Activated T-cell treated with anti-CD3 and anti-CD28 coated beads, Interleukin-2, amount 50 U/mL, for 72 hours (primary cell): ENCODE measurements around the gene GPX7. TPM values are rescaled to one million over a fixed set of nuclear protein-coding genes. Genes with fewer than 3 reads are reported as not detected.
A peak's percentile ranks its signal among the peaks of the same experiment; 100 is the strongest.

Experiments
- ATAC-seq, 2 donors: fragments of 150-1000 bp; cut with Tn5 transposase; replicated peaks in 1 of 2; 2 replicates each; pipeline ENCODE4 v1.10.0; 2021; ENCODE audit warnings: moderate library complexity in 2 of 2, mild to moderate bottlenecking in 1 of 2
- DNase-seq, 2 donors: peaks; one replicate each; pipeline ENCODE4 v3.0.0; 2021 to 2022; ENCODE audit warnings: mixed read lengths in 1 of 2
- H3K27ac Mint-ChIP-seq: one replicate; pipeline ENCODE4 v1.8.0; 2022; ENCODE audit warnings: mild to moderate bottlenecking, moderate library complexity, mixed read lengths
- H3K27me3 Mint-ChIP-seq: one replicate; pipeline ENCODE4 v1.8.0; 2022; ENCODE audit warnings: low read depth, mixed read lengths
- H3K36me3 Mint-ChIP-seq, 2 donors: one replicate each; pipeline ENCODE4 v1.8.0; 2022; ENCODE audit warnings: mixed read lengths in 2 of 2, mild to moderate bottlenecking in 1 of 2; ENCODE audit not compliant: insufficient read depth in 2 of 2
- H3K4me1 Mint-ChIP-seq: one replicate; pipeline ENCODE4 v1.8.0; 2022; ENCODE audit warnings: low read depth, mixed read lengths
- H3K4me3 Mint-ChIP-seq, 2 donors: one replicate each; pipeline ENCODE4 v1.8.0; 2022; ENCODE audit warnings: mild to moderate bottlenecking in 2 of 2, mixed read lengths in 2 of 2, moderate library complexity in 2 of 2
- H3K9me3 Mint-ChIP-seq, 2 donors: one replicate each; pipeline ENCODE4 v1.8.0; 2022; ENCODE audit warnings: mixed read lengths in 2 of 2
- total RNA-seq, 2 donors: library from RNA; stranded (reverse); gene quantifications; one replicate each; pipeline ENCODE4 v1.2.3, GENCODE V29; 2022

The GPX7 gene
- total RNA-seq, 2 donors from 2014 or later: 26.3 to 27.6 TPM

DNA sequence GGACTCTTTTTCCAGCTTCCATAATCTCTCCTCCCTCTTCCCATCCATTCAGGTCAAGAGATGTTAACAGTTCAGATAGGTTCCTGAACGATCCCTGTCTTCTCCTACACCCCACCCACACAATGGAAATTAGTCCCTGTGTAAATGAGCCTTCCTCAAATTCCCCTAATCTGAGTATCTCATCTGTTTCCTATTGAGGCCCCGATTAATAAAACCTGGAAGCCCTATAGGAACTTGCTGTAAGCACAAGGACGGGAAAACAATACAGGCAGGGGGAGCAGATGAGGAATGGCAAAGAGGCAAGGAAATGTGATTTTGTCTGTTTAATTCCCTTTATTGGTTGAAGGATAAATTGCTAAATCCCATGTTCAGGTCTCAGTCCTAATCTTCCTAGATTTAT is 7.1 kb upstream of the GPX7 start:
- Mint-ChIP-seq H3K4me1 (peaks cover 7% of the 10 kb centered on the region), H3K27ac (no peak overlapping the region), H3K9me3 (no peaks in the 10 kb centered on the region), H3K4me3 (no peak overlapping the region), H3K36me3 (no peaks in the 10 kb centered on the region), H3K27me3 (no peaks in the 10 kb centered on the region)
- ATAC-seq (no peak), DNase-seq (no peak)

DNA sequence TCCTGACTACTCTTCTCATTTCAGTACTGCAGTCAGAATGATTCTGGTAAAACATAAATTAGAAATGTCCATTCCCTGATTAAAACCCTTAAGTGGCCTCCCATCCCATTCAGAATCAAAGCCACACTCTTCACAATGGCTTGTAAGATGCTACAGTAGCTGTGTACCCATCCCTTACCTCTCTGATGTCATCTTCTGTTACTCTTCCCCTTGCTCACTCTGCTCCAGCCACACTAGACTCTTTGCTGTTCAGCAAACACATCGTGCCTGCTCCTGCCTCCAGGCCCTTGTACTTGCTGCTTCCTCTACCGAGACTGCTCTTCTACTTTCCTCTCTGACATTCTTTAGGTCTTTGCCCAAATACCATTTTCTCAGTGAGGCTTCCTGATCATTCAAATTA is 4.3 kb upstream of the GPX7 start:
- H3K9me3 Mint-ChIP-seq: no peaks in the 10 kb centered on the region
- peaks cover 25% of the 10 kb centered on the region for H3K4me1 Mint-ChIP-seq
- no peaks in the 10 kb centered on the region for H3K27me3 Mint-ChIP-seq
- no peak overlapping the region for H3K27ac Mint-ChIP-seq
- no peak overlapping the region for H3K4me3 Mint-ChIP-seq
- DNase-seq (no peak), ATAC-seq (no peak)
- H3K36me3 Mint-ChIP-seq: peaks cover 0 to 2% of the 10 kb centered on the region in 2 donors

DNA sequence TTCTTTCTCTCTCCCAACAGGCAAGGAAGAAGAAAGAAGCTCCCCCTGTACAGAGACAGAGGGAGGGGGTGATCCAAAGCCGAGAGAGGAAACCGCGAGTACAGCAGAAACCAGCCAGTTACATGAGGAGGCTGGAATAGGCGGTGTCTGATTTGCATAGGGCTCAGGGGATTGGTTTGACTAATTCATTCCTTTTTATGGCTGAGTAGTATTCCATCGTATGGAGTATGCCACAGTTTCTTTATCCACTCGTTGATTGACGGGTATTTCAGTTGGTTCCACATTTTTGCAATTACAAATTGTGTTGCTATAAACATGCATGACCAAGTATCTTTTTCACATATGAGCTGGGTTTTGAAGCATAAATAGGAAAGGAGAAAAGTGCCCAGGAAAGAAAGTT is 3.4 kb upstream of the GPX7 start:
- Mint-ChIP-seq H3K27me3 (no peaks in the 10 kb centered on the region), H3K27ac (no peak overlapping the region), H3K36me3 (peaks cover 0 to 2% of the 10 kb centered on the region in 2 donors), H3K4me3 (no peak overlapping the region), H3K4me1 (peaks cover 33% of the 10 kb centered on the region), H3K9me3 (no peaks in the 10 kb centered on the region)
- ATAC-seq (no peak), DNase-seq (no peak)

DNA sequence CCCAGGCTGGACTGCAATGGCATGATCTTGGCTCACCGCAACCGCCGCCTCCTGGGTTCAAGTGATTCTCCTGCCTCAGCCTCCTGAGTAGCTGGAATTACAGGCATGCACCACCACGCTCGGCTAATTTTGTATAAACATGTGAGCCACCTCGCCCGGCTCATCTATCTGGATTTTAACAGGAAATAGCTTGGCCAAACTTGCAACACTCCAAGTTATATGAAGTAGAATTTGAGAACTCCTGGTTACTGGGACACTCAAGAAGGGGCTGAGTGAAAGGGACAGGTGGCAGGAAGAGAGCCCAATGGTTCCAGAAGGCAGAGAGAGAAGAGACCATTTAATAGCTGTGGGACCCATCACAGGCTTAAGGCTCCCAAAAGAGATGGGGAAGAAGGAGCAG is 2.9 kb upstream of the GPX7 start:
- Mint-ChIP-seq H3K9me3 (no peaks in the 10 kb centered on the region), H3K4me1 (peaks cover 38% of the 10 kb centered on the region), H3K36me3 (peaks cover 0 to 2% of the 10 kb centered on the region in 2 donors), H3K27me3 (no peaks in the 10 kb centered on the region), H3K27ac (no peak overlapping the region), H3K4me3 (no peak overlapping the region)
- no peak for ATAC-seq
- no peak for DNase-seq

DNA sequence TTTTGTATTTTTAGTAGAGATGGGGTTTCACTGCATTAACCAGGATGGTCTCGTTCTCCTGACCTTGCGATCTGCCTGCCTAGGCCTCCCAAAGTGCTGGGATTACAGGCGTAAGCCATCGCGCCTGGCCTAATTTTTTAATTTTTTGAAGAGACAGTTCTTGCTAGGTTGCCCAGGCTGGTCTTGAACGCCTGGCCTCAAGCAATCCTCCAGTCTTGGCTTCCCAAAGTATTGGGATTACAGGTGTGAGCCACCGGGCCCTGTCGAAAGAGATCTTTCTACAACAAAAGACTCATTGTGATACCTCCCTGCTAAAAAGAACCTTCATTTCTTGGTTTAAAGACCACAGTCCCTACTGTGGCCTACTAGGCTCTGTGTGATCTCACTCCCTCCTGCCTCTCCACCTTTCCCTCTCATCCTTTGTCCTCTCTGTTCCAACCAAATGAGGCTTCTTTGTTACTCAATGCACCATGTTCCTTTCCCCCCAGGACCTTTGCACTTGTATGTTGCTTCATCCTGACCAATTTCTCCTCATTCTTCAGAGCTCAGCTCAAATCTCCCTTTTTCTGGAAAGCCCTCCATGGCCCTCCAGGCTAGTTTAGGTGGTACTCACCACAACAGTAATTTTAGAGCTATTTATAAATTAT is 1.5 kb upstream of the GPX7 start:
- Mint-ChIP-seq H3K4me1 (peaks cover 45% of the 10 kb centered on the region), H3K36me3 (peaks cover 0 to 2% of the 10 kb centered on the region in 2 donors), H3K27ac (peak overlapping the region; percentile 59), H3K4me3 (peak overlapping the region in 1 of 2 donors; percentile 7), H3K9me3 (no peaks in the 10 kb centered on the region), H3K27me3 (no peaks in the 10 kb centered on the region)
- DNase-seq: no peak
- no peak for ATAC-seq

DNA sequence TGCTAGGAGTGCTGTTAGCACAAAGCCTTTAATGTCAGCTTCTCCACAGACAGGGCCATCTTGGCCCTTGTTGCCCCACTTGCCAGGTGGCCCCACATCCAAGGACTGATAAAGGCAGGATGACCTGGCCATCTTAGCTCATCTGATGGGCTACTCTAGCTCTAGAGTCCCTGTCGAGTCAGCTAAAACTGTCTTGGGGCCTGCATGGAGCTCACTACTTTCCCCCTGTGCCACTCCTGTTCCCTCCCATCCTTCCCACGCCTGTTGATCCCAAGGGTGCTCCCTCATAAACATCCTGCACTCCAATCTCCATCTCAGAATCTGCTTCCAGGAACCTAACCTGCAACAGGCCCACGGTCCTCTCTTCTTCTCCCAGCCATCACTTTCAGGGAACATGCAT is 652 bp upstream of the GPX7 start:
- H3K27me3 Mint-ChIP-seq: no peaks in the 10 kb centered on the region
- DNase-seq (no peak), ATAC-seq (no peak)
- H3K9me3 Mint-ChIP-seq: no peaks in the 10 kb centered on the region
- peak overlapping the region; percentile 61 for H3K27ac Mint-ChIP-seq
- H3K4me3 Mint-ChIP-seq: peak overlapping the region; percentile 73 to 84
- H3K4me1 Mint-ChIP-seq: peaks cover 52% of the 10 kb centered on the region
- peaks cover 1 to 2% of the 10 kb centered on the region in 2 donors for H3K36me3 Mint-ChIP-seq

DNA sequence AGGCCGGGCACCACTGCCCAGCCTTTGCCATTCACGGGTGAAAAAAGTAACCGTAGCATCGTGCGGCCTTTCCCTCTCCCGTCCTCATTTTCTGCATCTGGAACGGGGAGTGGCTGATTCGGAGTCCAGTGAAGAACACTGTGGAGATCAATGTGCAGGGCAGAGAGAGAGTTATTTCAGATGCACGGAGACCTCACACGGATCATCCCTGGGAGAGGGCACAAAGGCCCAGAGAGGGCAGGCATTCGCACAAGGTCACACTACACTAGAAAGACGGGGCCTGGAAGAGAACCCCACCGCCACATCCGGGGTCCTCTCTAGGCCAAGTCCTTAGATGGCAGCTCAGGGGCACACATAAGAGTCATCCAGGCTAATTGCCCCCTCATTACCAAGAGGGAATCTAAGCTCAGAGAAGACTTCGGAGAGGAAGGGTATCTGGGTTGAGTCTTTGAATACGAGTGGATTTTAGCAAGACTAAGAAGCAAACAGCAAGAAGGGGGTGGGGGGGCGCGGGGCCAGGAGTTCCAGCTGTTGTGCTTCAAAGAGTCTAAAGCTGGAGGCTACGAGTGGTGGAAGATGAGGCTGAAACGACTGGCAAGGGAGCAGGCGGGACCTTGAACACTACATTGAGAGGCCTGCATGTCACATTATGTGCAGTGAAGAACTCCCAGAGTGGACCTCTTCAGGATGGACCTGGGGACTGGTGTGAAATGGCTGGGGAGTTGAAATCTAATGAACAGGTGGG is 857 bp downstream of the GPX7 start:
- peak; percentile 29 to 40 for DNase-seq
- Mint-ChIP-seq H3K4me3 (peak overlapping the region; percentile 90 to 92), H3K9me3 (no peaks in the 10 kb centered on the region), H3K4me1 (peaks cover 52% of the 10 kb centered on the region), H3K27ac (peak overlapping the region; percentile 79), H3K36me3 (peaks cover 1 to 2% of the 10 kb centered on the region in 2 donors), H3K27me3 (no peaks in the 10 kb centered on the region)
- peak; percentile 30 to 48 for ATAC-seq

DNA sequence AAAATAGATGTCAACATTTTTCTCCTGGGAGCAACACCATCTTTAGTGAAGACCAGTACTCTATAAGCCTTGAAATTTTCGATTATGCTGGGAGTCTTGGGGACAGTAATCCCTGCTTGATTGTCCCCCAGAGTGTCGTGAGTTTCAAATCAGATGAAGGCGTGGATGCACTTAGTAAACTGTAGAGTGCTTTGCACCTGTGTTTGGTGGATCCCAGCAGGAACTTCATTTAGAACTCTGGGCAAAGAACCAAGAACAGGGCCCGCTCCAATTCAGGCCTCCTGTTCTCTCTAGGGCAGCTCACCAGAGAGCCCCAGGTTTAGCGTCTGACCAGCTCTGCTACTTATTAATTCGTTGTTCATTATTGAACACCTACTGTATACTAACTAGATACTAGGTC is 1.5 kb downstream of the GPX7 start:
- Mint-ChIP-seq H3K4me1 (peaks cover 52% of the 10 kb centered on the region), H3K4me3 (peak overlapping the region; percentile 90 to 92), H3K36me3 (peaks cover 1 to 2% of the 10 kb centered on the region in 2 donors), H3K9me3 (no peaks in the 10 kb centered on the region), H3K27ac (peak overlapping the region; percentile 79), H3K27me3 (no peaks in the 10 kb centered on the region)
- ATAC-seq: no peak
- DNase-seq: no peak

DNA sequence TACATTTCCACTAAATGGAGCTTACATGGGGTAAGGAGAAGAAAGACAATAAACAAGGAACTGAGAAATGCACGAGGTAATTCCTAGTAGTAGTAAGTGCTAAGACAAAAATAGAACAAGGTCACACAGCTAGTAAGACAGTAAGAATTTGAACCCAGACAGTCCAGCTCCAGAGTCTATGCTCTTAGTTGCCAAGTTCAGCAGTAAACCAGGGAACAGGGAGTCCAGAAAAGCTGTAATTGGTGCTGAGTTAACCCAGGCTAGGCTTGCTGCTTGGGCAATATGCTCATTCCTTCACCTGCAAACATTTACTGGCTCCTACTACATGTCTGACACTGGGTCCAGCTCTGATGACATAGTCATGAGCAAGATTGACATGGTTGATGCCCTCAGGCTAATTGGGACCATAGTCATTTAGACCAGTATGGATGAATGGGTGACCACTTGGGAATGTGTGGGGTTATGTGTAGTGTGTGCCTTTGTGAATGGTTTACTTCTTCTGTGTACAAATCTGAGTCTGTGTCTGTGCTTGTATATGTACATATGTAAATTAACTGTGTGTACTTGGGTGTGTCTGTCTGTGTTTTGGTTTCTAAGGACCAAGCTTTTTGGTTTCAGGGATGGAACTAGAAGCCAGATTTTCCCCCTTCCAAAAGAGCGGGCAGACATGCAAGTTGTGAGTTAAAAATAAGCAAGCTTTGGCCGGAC is 2.0 kb downstream of the GPX7 start:
- ATAC-seq (no peak), DNase-seq (no peak)
- H3K4me3 Mint-ChIP-seq: peak overlapping the region; percentile 90 to 92
- peaks cover 52% of the 10 kb centered on the region for H3K4me1 Mint-ChIP-seq
- no peaks in the 10 kb centered on the region for H3K27me3 Mint-ChIP-seq
- H3K27ac Mint-ChIP-seq: peak overlapping the region; percentile 79
- peaks cover 1 to 2% of the 10 kb centered on the region in 2 donors for H3K36me3 Mint-ChIP-seq
- H3K9me3 Mint-ChIP-seq: no peaks in the 10 kb centered on the region

DNA sequence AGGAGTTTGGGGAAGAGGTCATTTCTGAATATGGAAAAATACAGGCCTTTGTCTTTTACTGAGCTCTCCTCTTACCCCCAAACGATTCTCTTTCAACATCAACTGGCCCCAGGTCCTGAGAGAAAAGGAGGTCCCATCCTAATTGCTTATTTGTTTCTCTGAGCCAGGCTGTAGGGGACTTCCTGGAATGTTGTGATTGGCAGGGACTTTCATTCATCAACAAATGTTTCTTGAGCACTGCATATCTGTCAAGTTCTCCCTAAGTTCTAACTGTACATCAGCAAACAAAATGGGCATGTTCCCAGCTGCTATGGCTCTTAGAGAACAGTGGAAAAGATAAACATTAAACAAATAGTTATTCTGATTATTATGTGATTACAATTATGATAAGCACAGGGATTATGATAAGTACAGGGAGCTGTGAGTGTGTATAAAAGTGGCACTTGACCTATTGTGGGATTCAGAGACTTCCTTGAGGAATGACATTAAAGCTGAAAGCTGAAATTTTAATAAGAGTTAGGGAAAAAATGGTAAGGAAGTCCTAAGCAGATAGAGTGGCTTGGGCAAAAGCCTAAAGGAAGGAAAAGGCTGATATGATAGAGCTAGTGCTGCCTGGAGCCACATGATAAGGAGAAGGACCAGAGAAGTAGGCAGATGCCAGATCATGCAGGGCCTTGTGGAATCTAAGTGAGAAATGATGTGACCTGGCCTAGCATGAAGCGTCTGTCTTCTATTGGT is 11.6 kb downstream of the GPX7 start:
- Mint-ChIP-seq H3K36me3 (no peaks in the 10 kb centered on the region), H3K27ac (peak overlapping the region; percentile 52), H3K4me1 (peaks cover 17% of the 10 kb centered on the region), H3K27me3 (no peaks in the 10 kb centered on the region), H3K4me3 (no peak overlapping the region), H3K9me3 (no peaks in the 10 kb centered on the region)
- no peak for ATAC-seq
- no peak for DNase-seq

DNA sequence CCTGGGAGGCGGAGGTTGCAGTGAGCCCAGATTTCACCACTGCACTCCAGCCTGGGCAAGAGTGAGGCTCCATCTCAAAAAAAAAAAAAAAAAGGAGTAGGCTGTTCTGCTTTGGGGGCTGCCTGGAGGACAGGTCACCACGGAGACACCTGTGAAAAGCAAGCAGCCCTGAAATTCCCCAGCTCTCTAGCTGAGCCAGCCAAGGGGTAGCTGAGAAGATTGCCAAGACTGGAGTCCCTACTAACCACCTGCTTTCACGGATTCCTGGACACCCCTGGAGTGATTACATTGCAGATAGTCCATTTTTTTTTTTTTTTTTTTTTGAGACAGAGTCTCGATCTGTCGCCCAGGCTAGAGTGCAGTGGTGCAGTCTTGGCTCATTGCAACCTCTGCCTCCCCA is 12.5 kb downstream of the GPX7 start:
- Mint-ChIP-seq H3K4me3 (no peak overlapping the region), H3K27ac (no peak overlapping the region), H3K9me3 (no peaks in the 10 kb centered on the region), H3K27me3 (no peaks in the 10 kb centered on the region), H3K4me1 (peaks cover 17% of the 10 kb centered on the region), H3K36me3 (no peaks in the 10 kb centered on the region)
- ATAC-seq (no peak), DNase-seq (no peak)

DNA sequence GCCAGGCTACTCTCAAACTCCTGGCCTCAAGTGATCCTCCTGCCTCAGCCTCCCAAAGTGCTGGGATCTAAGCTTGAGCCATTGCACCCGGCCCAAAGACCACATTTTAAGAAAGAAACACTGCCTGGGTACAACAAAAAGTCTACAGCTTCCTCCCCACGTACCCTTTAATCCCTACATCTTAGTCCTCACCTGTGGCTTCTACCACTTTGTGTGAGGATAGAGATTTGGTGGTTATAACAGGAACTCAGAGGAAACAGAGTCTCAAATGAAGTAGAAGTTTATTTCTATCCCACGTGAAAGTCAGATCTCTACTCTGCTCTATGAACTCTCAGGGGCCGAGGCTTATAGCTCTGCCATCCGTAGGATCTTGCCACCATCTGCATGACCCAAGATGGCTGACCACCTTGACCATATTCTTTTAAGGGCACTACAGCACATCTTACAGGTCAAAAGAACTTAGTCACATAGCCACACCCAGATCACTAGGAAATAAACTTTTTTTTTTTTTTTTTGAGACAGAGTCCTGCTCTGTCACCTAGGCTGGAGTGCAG is 13.4 kb downstream of the GPX7 start:
- DNase-seq (no peak), ATAC-seq (no peak)
- Mint-ChIP-seq H3K27me3 (no peaks in the 10 kb centered on the region), H3K27ac (no peak overlapping the region), H3K4me3 (no peak overlapping the region), H3K4me1 (peaks cover 17% of the 10 kb centered on the region), H3K9me3 (no peaks in the 10 kb centered on the region), H3K36me3 (peaks cover under 1 to 1% of the 10 kb centered on the region in 2 donors)
